Tibial nerve (tissue), 4 donors: ENCODE data around the gene ARHGEF4. TPM values are rescaled to one million over a fixed set of nuclear protein-coding genes. Genes with fewer than 3 reads are reported as not detected.
A peak's percentile ranks its signal among the peaks of the same experiment; 100 is the strongest.

ENCODE experiments used
- DNase-seq, 2 donors: peaks; one replicate each; pipeline ENCODE4 v3.0.0-alpha.2; 2019; ENCODE audit warnings: low spot score in 2 of 2
- H3K27ac ChIP-seq, 4 donors: fragments of 200-600 bp; sonication (generic) in 3 of 4; one replicate each; pipeline ENCODE4 v1.5.1; 2017 to 2019; ENCODE audit warnings: mild to moderate bottlenecking in 1 of 4
- H3K27me3 ChIP-seq, 2 donors: fragments of 200-600 bp; sonication (generic) in 1 of 2; one replicate each; pipeline versions ENCODE4 v1.5.1 to v1.6.0; 2017 to 2019
- H3K36me3 ChIP-seq, 3 donors: fragments of 200-600 bp; sonication (generic); one replicate each; pipeline ENCODE4 v1.5.1; 2018 to 2019
- H3K4me1 ChIP-seq, 4 donors: fragments of 200-600 bp; sonication (generic) in 3 of 4; one replicate each; pipeline ENCODE4 v1.5.1; 2017 to 2019
- H3K4me3 ChIP-seq, 4 donors: fragments of 200-600 bp; sonication (generic) in 3 of 4; one replicate each; pipeline ENCODE4 v1.5.1; 2017 to 2019; ENCODE audit warnings: mild to moderate bottlenecking in 1 of 4, moderate library complexity in 1 of 4
- H3K9me3 ChIP-seq, 4 donors: fragments of 200-600 bp; sonication (generic) in 3 of 4; one replicate each; pipeline ENCODE4 v1.5.1; 2017 to 2019
- CTCF ChIP-seq, 5 experiments: fragments of 200-600 bp in 3 of 5; fragments of 450-650 bp in 2 of 5; sonication (generic) in 3 of 5; IDR thresholded peaks; one replicate each; pipeline ENCODE4 v1.5.1; 2016 to 2019; ENCODE audit warnings: antibody characterized with exemption in 5 of 5, mild to moderate bottlenecking in 3 of 5, moderate library complexity in 2 of 5
- EP300 ChIP-seq, 2 donors: sonication (generic); formaldehyde crosslinking; IDR thresholded peaks; one replicate each; pipeline ENCODE4 v1.6.1; 2017; ENCODE audit warnings: antibody characterized with exemption in 2 of 2, mild to moderate bottlenecking in 1 of 2
- POLR2A ChIP-seq, 2 donors: fragments of 450-650 bp; IDR thresholded peaks; one replicate each; pipeline ENCODE4 v1.6.1; 2017; ENCODE audit warnings: antibody characterized with exemption in 2 of 2, mild to moderate bottlenecking in 2 of 2, moderate library complexity in 2 of 2
- WGBS, 2 donors: methylation state at CpG; one replicate each; pipeline ENCODE4 v1.1.5; 2018; 5-methylcytosine and 5-hydroxymethylcytosine counted together
- total RNA-seq, 4 donors: library from RNA; depleted of rRNA; stranded (reverse); fragments of >200 nt; gene quantifications; one replicate each; pipeline ENCODE4 v1.1.0, GENCODE V29; 2016

Gene ARHGEF4
- total RNA-seq, 4 donors from 2014 or later, result 16.3 to 50.7 (median 23.3) TPM

DNA sequence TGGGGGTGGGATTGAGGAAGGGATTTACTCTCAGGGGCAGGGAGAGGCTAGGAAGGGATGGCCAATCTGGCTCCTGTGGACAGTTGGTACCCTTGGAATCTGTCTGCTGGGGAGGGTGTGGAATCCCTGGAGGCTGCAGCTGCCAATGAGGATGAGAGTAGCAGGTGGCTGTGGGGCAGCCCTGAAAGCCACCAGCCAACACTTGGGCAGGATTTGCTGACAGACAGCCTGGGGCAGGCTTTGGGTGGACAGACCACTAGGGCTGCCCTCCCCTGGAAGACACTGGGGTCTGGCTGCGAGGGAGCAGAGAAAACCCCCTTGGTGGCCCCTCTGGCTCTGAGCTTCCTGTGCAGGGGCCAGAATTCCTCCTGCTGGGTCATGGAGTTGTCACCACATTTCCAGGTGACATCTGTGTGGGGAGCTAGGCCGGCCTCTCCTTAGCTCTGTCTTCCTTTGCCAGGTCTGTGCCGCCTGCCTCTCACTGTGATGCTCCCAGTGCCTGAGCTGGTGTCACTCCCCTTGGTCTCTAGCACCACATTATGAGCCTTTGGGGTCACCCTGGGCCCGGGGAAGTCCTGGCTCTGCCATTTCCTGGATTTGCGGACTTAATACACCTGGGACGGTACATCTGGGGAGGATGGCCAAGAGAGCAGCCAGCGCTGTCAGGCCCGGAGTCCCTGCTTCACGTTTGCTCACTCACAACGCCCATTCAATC lies 13.4 kb upstream of the ARHGEF4 start:
- H3K27ac ChIP-seq, result peak overlapping the region; percentile 56 to 91 (median 76)
- TF ChIP-seq POLR2A (IDR thresholded peaks at IDR 0.05), result no peak
- TF ChIP-seq CTCF (IDR thresholded peaks at IDR 0.05), result no peak
- TF ChIP-seq EP300 (IDR thresholded peaks at IDR 0.05), result no peak
- WGBS, 2 donors, result 75 to 77% methylated on average over 9 to 10 of the region's 10 CpGs
- H3K36me3 ChIP-seq, result no peaks in the 10 kb centered on the region
- H3K9me3 ChIP-seq, result no peaks in the 10 kb centered on the region
- no peak overlapping the region for H3K4me3 ChIP-seq
- no peak for DNase-seq
- no peaks in the 10 kb centered on the region for H3K27me3 ChIP-seq
- peaks cover 0 to 43% (median 36%) of the 10 kb centered on the region in 4 donors for H3K4me1 ChIP-seq

GRCh38 chr2:130823886-130824491 lies 12.7 kb upstream of the ARHGEF4 start:
- Histone ChIP-seq H3K4me3 (no peak overlapping the region), H3K27ac (peak overlapping the region; percentile 56 to 91 (median 76)), H3K4me1 (peaks cover 0 to 42% (median 36%) of the 10 kb centered on the region in 4 donors), H3K9me3 (no peaks in the 10 kb centered on the region), H3K27me3 (no peaks in the 10 kb centered on the region), H3K36me3 (no peaks in the 10 kb centered on the region)
- TF ChIP-seq CTCF (IDR thresholded peaks at IDR 0.05) (no peak), EP300 (IDR thresholded peaks at IDR 0.05) (no peak), POLR2A (IDR thresholded peaks at IDR 0.05) (no peak)
- no peak for DNase-seq
- WGBS, 2 donors, result 57 to 62% methylated on average over 10 of the region's 10 CpGs

DNA sequence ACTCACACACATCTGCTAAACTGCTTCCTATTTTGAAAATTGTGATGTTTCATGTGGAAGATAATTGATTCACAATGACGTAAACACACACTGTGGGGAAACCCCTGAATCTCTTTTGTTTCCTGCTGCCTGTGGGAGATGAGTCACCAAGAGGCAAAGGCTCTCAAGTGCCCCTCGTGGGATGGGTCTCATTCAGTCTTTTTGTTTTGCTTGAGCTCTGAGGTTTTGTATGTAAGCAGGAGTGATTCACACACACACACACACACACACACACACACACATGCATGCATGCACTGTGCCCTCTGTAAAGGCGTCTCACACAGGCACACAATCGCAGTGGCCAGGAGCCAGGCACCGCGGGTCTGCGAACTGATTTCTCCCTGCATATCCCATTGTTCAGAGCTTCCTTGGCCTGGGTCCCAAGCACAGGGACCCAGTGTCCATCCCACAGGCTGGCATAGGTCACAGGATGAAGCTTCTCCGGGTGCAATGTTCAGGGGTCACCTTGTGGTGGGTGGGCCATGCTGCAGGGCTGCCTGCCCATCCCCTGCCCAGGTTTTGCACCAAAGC lies 12.1 kb upstream of the ARHGEF4 start:
- no peaks in the 10 kb centered on the region for H3K27me3 ChIP-seq
- H3K4me3 ChIP-seq, result no peak overlapping the region
- no peaks in the 10 kb centered on the region for H3K36me3 ChIP-seq
- peak overlapping the region; percentile 60 to 91 (median 76) for H3K27ac ChIP-seq
- DNase-seq, result no peak
- WGBS, 2 donors, result 19 to 31% methylated on average over 8 of the region's 8 CpGs
- no peaks in the 10 kb centered on the region for H3K9me3 ChIP-seq
- no peak for TF ChIP-seq CTCF (IDR thresholded peaks at IDR 0.05)
- TF ChIP-seq POLR2A (IDR thresholded peaks at IDR 0.05), result no peak
- peak in 1 of 2 donors; percentile 54 for TF ChIP-seq EP300 (IDR thresholded peaks at IDR 0.05)
- H3K4me1 ChIP-seq, result peaks cover 0 to 38% (median 33%) of the 10 kb centered on the region in 4 donors

DNA sequence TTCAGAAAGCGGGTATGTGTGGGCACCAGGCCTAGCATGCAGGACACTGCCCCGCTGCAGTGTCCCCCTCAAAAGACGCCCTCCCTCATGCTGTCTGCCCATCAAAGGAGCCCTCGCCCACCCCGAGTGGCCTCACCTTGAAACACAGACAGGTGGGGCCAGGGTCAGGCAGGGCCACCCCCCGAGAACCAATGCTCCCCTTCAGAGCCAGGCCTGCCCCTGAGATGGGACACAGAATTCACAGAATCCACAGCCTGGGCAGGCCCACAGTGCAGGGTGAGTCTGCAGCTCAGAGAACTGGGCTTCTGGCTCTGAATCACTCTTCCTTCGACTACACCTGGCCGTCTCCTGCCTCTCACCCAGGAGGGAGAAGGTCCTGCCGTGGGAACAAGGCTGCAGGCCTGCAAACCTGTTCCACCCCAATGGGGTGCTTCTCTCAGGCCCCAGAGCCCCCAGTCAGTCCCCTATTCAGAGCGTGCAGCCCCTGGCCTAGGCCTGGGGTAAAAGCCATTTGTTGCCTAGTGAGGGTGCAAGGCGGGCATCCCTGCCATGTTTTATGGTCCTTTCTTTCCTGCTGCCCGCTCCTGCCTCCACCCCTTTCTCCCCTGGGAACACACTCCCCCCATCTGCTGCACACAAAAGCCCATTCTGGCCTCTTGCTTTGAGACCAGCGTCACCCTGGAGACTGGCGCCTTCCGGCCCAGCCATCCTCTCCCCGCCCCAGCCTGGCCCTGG lies 11.3 kb upstream of the ARHGEF4 start:
- peaks cover 0 to 32% (median 29%) of the 10 kb centered on the region in 4 donors for H3K4me1 ChIP-seq
- DNase-seq, result no peak
- no peak overlapping the region for H3K4me3 ChIP-seq
- H3K36me3 ChIP-seq, result no peaks in the 10 kb centered on the region
- H3K27ac ChIP-seq, result peak overlapping the region; percentile 60 to 86 (median 73)
- H3K9me3 ChIP-seq, result no peaks in the 10 kb centered on the region
- H3K27me3 ChIP-seq, result no peaks in the 10 kb centered on the region
- TF ChIP-seq EP300 (IDR thresholded peaks at IDR 0.05) (peak in 1 of 2 donors; percentile 46), POLR2A (IDR thresholded peaks at IDR 0.05) (no peak)
- 56 to 76% methylated on average over 10 to 14 of the region's 16 CpGs for WGBS, 2 donors

- DNase-seq, result no peak
These were observed 10.8 kb upstream of the ARHGEF4 start for GRCh38 chr2:130825966-130826253.

More at GRCh38 chr2:130825966-130826253, 10.8 kb upstream of the ARHGEF4 start:
- no peaks in the 10 kb centered on the region for H3K27me3 ChIP-seq
- H3K4me3 ChIP-seq, result no peak overlapping the region
- TF ChIP-seq CTCF (IDR thresholded peaks at IDR 0.05) (no peak), POLR2A (IDR thresholded peaks at IDR 0.05) (no peak), EP300 (IDR thresholded peaks at IDR 0.05) (no peak)
- H3K27ac ChIP-seq, result peak overlapping the region in 3 of 4 donors; percentile 58 to 86 (median 82)
- peaks cover 0 to 27% (median 25%) of the 10 kb centered on the region in 4 donors for H3K4me1 ChIP-seq
- 68% methylated on average over 13 of the region's 13 CpGs for WGBS, 2 donors
- H3K9me3 ChIP-seq, result no peaks in the 10 kb centered on the region
- no peaks in the 10 kb centered on the region for H3K36me3 ChIP-seq
